ENCODE measurements around the gene DNHD1. TPM values are rescaled to one million over a fixed set of nuclear protein-coding genes. Genes with fewer than 3 reads are reported as not detected.

Gene DNHD1
- total and polyA plus RNA-seq, 9 of the 15 experiments (the other 6 are each of a cell fraction or from before 2014, with no cell fraction given) = 0.82 to 9.7 (median 3.8) TPM

- TF ChIP-seq, protein P1, sequence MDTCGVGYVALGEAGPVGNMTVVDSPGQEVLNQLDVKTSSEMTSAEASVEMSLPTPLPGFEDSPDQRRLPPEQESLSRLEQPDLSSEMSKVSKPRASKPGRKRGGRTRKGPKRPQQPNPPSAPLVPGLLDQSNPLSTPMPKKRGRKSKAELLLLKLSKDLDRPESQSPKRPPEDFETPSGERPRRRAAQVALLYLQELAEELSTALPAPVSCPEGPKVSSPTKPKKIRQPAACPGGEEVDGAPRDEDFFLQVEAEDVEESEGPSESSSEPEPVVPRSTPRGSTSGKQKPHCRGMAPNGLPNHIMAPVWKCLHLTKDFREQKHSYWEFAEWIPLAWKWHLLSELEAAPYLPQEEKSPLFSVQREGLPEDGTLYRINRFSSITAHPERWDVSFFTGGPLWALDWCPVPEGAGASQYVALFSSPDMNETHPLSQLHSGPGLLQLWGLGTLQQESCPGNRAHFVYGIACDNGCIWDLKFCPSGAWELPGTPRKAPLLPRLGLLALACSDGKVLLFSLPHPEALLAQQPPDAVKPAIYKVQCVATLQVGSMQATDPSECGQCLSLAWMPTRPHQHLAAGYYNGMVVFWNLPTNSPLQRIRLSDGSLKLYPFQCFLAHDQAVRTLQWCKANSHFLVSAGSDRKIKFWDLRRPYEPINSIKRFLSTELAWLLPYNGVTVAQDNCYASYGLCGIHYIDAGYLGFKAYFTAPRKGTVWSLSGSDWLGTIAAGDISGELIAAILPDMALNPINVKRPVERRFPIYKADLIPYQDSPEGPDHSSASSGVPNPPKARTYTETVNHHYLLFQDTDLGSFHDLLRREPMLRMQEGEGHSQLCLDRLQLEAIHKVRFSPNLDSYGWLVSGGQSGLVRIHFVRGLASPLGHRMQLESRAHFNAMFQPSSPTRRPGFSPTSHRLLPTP (IDR thresholded peaks at IDR 0.05; ENCODE audit: borderline replicate concordance, extremely low read depth, insufficient read length) = no peak
- TF ChIP-seq IFI16 (CRISPR knock-in tag; IDR thresholded peaks at IDR 0.05) = no peak
- no peak for TF ChIP-seq ZNF232 (CRISPR knock-in tag; IDR thresholded peaks at IDR 0.05)
- peak; percentile 53; the same call in 1 of the 2 replicates for TF ChIP-seq SMARCA5 (IDR thresholded peaks at IDR 0.05)
- TF ChIP-seq PHF20 (IDR thresholded peaks at IDR 0.05; ENCODE audit: partially characterized antibody) = no peak
- TF ChIP-seq ZFPM2 (CRISPR knock-in tag; IDR thresholded peaks at IDR 0.05) = no peak
- TF ChIP-seq, protein P2, sequence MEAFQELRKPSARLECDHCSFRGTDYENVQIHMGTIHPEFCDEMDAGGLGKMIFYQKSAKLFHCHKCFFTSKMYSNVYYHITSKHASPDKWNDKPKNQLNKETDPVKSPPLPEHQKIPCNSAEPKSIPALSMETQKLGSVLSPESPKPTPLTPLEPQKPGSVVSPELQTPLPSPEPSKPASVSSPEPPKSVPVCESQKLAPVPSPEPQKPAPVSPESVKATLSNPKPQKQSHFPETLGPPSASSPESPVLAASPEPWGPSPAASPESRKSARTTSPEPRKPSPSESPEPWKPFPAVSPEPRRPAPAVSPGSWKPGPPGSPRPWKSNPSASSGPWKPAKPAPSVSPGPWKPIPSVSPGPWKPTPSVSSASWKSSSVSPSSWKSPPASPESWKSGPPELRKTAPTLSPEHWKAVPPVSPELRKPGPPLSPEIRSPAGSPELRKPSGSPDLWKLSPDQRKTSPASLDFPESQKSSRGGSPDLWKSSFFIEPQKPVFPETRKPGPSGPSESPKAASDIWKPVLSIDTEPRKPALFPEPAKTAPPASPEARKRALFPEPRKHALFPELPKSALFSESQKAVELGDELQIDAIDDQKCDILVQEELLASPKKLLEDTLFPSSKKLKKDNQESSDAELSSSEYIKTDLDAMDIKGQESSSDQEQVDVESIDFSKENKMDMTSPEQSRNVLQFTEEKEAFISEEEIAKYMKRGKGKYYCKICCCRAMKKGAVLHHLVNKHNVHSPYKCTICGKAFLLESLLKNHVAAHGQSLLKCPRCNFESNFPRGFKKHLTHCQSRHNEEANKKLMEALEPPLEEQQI (IDR thresholded peaks at IDR 0.05) = no peak
- TF ChIP-seq BCOR (IDR thresholded peaks at IDR 0.05) = no peak; the same call in 1 of the 2 replicates
- no peak for TF ChIP-seq ETV6 (IDR thresholded peaks at IDR 0.05; ENCODE audit: borderline replicate concordance in 1 of 2, low read depth in 2 of 2, low read length in 1 of 2)
- no peak for TF ChIP-seq ETV6 (CRISPR knock-in tag; IDR thresholded peaks at IDR 0.05; ENCODE audit: borderline replicate concordance)
- TF ChIP-seq, protein P3, sequence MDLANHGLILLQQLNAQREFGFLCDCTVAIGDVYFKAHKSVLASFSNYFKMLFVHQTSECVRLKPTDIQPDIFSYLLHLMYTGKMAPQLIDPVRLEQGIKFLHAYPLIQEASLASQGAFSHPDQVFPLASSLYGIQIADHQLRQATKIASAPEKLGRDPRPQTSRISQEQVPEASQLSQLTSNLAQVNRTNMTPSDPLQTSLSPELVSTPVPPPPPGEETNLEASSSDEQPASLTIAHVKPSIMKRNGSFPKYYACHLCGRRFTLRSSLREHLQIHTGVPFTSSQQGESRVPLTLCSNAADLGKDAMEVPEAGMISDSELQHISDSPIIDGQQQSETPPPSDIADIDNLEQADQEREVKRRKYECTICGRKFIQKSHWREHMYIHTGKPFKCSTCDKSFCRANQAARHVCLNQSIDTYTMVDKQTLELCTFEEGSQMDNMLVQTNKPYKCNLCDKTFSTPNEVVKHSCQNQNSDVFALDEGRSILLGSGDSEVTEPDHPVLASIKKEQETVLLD (IDR thresholded peaks at IDR 0.05) = peak; percentile 60
- 0 out of 2 replicates have a peak, but pooled peaks have one; percentile 45 for TF ChIP-seq ZNF780A (CRISPR knock-in tag; IDR thresholded peaks at IDR 0.05)
- TF ChIP-seq ZNF766 (CRISPR knock-in tag; conservative IDR thresholded peaks at IDR 0.05) = no peak
- no peak for TF ChIP-seq ZBTB8A (IDR thresholded peaks at IDR 0.05; ENCODE audit: partially characterized antibody)
- no peak for TF ChIP-seq SRSF7 (optimal IDR thresholded peaks at IDR 0.05; ENCODE audit: low read depth, low read length)
- no peak for TF ChIP-seq PURB (CRISPR knock-in tag; IDR thresholded peaks at IDR 0.05; ENCODE audit: low read depth)
- TF ChIP-seq SMAD4 (CRISPR knock-in tag; conservative IDR thresholded peaks at IDR 0.05) = peak; percentile 72; the same call in 1 of the 2 replicates
- TF ChIP-seq POU5F1 (IDR thresholded peaks at IDR 0.05; ENCODE audit: borderline replicate concordance, low read depth, low read length, partially characterized antibody) = no peak
- TF ChIP-seq ZNF143 (CRISPR knock-in tag; IDR thresholded peaks at IDR 0.05) = 0 out of 2 replicates have a peak, but pooled peaks have one; percentile 47
- TF ChIP-seq, protein P4, sequence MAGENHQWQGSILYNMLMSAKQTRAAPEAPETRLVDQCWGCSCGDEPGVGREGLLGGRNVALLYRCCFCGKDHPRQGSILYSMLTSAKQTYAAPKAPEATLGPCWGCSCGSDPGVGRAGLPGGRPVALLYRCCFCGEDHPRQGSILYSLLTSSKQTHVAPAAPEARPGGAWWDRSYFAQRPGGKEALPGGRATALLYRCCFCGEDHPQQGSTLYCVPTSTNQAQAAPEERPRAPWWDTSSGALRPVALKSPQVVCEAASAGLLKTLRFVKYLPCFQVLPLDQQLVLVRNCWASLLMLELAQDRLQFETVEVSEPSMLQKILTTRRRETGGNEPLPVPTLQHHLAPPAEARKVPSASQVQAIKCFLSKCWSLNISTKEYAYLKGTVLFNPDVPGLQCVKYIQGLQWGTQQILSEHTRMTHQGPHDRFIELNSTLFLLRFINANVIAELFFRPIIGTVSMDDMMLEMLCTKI (IDR thresholded peaks at IDR 0.05; ENCODE audit: partially characterized antibody) = no peak
Measured at GRCh38 chr11:6612213-6613041, 115.3 kb downstream of the DNHD1 start, which contains the start of gene TAF10 (continued).
